Kidney (tissue), 14 donors: ENCODE measurements around the gene TXNL4A. TPM values are rescaled to one million over a fixed set of nuclear protein-coding genes. Genes with fewer than 3 reads are reported as not detected.

Experiments
- DNase-seq, 5 donors: peaks; one replicate each; pipeline ENCODE4 v3.0.0-alpha.2; 2013 to 2020
- FAIRE-seq: peaks from 2 replicates; lab custom pipeline; 2012; peaks lifted over from hg19 to GRCh38; lab: Jason Lieb, UNC
- H3K27ac ChIP-seq, 2 donors: one replicate each; pipeline ENCODE4 v1.7.0; 2013; ENCODE audit warnings: low read depth in 2 of 2, low read length in 2 of 2, inconsistent platforms in 1 of 2
- H3K27me3 ChIP-seq: one replicate; pipeline ENCODE4 v1.7.1; 2013; ENCODE audit warnings: low read length, inconsistent platforms; ENCODE audit not compliant: control insufficient read depth, insufficient read depth
- H3K36me3 ChIP-seq, 3 donors: one replicate each; pipeline versions ENCODE4 v1.7.0 to v1.7.1; 2013; ENCODE audit warnings: low read length in 3 of 3, control low read depth in 1 of 3, inconsistent platforms in 1 of 3; ENCODE audit not compliant: insufficient read depth in 3 of 3, control insufficient read depth in 2 of 3
- H3K4me1 ChIP-seq, 3 donors: one replicate each; pipeline versions ENCODE4 v1.7.0 to v1.7.1; 2013; ENCODE audit warnings: low read length in 3 of 3, inconsistent platforms in 1 of 3, low read depth in 1 of 3; ENCODE audit not compliant: control insufficient read depth in 2 of 3, insufficient read depth in 2 of 3
- H3K4me3 ChIP-seq, 3 donors: one replicate each; pipeline versions ENCODE4 v1.7.0 to v1.8.1; 2013; ENCODE audit warnings: low read length in 3 of 3, control low read depth in 1 of 3, inconsistent platforms in 1 of 3
- H3K9ac ChIP-seq, 3 donors: one replicate each; pipeline versions ENCODE4 v1.7.0 to v1.7.1; 2013; ENCODE audit warnings: low read length in 3 of 3, control low read depth in 1 of 3, inconsistent platforms in 1 of 3
- H3K9me3 ChIP-seq, 3 donors: one replicate each; pipeline versions ENCODE4 v1.7.0 to v1.7.1; 2013; ENCODE audit warnings: low read length in 3 of 3, control low read depth in 1 of 3, inconsistent platforms in 1 of 3; ENCODE audit not compliant: control insufficient read depth in 2 of 3, insufficient read depth in 1 of 3
- intact Hi-C: fragments of 100-400 bp; cut with DNase I; formaldehyde crosslinking; loops from one replicate; pipeline ENCODE4 v1.11.1; 2022
- polyA plus RNA-seq: library from polyadenylated mRNA; stranded (reverse); fragments of 350-450 nt; fragmentation: Illumina TruSeq; extraction: RNeasy Lipid Tissue Mini Kit (QIAGEN cat#74804); gene quantifications from one replicate; pipeline ENCODE4 v1.2.3, GENCODE V29; 2014; ENCODE audit warnings: low read depth, low replicate concordance; ENCODE audit not compliant: insufficient read depth
- total RNA-seq: library from RNA; stranded (reverse); fragmentation: NEBNext Ultra II Directional; extraction: Animal tissue kit (Norgen Biotek cat#: 25700); gene quantifications from one replicate; pipeline ENCODE4 v1.2.1, GENCODE V29; 2021
- TF ChIP-seq, protein P1 (sequence below): IDR thresholded peaks from 3 replicates; pipeline ENCODE4 v1.5.1; 2012; ENCODE audit warnings: mild to moderate bottlenecking, moderate library complexity, borderline replicate concordance; ENCODE audit not compliant: insufficient read depth; ENCODE audit errors: extremely low read depth
- donor health status: control.
- donor health status: control.
- donor health status: control.
- donor health status: control.
- donor health status: control.
- donor health status: DM: yes; HTN: yes; CAD: no.
- donor health status: Normal renal cell carcinoma (clear cell type).

Gene TXNL4A
- total and polyA plus RNA-seq, 2 donors from 2014 or later = 76.7 to 178 TPM

DNA sequence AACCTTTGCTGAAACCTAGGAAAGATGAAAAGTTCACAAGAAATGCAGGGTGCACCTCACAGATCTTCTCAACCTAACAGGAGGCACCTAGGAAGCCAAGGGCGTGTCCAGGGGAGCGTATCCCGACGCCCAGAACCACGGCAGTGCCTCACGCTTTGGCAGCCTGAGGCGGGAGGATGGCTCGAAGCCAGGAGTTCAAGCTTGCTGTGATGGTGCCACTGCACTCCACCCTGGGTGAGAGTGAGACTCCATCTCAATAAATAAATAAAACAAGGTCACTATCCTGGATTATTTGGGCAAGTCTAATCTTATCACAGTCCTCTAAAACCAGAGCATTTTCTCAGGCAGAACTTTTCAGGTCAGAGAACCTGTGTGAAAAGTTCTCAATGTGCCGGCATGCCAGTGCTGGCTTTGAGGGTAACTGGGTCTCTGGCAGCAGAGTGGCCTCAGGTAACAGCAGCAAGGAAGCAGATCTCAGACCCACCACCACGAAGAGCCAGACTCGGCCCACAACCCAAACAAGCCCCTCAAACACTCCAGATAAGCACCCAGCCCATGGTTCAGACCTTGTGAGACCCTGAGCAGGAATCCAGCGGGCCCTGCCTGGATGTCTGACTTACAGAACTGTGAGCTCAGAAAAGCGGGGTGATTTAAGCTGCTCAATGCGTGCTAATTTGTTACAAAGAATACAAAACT is 12.2 kb downstream of the TXNL4A start:
- intact Hi-C loops = no loop called here
- DNase-seq = no peak
- H3K27ac ChIP-seq = no peak overlapping the region
- TF ChIP-seq, protein P1, sequence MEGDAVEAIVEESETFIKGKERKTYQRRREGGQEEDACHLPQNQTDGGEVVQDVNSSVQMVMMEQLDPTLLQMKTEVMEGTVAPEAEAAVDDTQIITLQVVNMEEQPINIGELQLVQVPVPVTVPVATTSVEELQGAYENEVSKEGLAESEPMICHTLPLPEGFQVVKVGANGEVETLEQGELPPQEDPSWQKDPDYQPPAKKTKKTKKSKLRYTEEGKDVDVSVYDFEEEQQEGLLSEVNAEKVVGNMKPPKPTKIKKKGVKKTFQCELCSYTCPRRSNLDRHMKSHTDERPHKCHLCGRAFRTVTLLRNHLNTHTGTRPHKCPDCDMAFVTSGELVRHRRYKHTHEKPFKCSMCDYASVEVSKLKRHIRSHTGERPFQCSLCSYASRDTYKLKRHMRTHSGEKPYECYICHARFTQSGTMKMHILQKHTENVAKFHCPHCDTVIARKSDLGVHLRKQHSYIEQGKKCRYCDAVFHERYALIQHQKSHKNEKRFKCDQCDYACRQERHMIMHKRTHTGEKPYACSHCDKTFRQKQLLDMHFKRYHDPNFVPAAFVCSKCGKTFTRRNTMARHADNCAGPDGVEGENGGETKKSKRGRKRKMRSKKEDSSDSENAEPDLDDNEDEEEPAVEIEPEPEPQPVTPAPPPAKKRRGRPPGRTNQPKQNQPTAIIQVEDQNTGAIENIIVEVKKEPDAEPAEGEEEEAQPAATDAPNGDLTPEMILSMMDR = no peak
- peaks cover 2 to 25% (median 5%) of the 10 kb centered on the region in 3 donors for H3K36me3 ChIP-seq
- H3K4me3 ChIP-seq = no peak overlapping the region
- H3K9ac ChIP-seq = no peak overlapping the region
- FAIRE-seq = no peak
- H3K9me3 ChIP-seq = no peaks in the 10 kb centered on the region
- no peaks in the 10 kb centered on the region for H3K27me3 ChIP-seq
- H3K4me1 ChIP-seq = peaks cover 0 to 2% (median 0%) of the 10 kb centered on the region in 3 donors

DNA sequence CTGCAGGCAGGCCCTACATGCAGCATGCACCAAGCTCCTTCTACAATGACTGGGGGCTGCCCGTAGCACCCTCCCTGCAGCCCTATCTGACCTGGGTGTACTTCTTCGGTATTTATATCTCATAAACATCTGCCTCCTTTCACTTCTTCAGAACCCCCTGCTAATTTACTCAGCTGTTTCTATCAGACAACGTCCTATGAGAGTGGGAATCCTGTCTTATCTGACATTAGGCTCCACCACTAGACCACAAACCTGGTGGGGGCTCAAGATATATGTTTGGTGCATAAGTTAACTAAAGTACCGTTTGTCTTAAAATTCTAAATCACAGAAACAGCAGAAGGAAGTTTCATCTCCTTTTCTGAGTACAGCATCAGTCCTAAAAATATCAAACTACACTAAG is 13.3 kb downstream of the TXNL4A start:
- intact Hi-C loops = no loop called here
- TF ChIP-seq, protein P1 = no peak
- Histone ChIP-seq H3K4me3 (no peak overlapping the region), H3K27me3 (no peaks in the 10 kb centered on the region), H3K36me3 (peaks cover 2 to 34% (median 12%) of the 10 kb centered on the region in 3 donors), H3K4me1 (no peaks in the 10 kb centered on the region), H3K9me3 (no peaks in the 10 kb centered on the region), H3K27ac (no peak overlapping the region), H3K9ac (no peak overlapping the region)
- FAIRE-seq = no peak
- no peak for DNase-seq

DNA sequence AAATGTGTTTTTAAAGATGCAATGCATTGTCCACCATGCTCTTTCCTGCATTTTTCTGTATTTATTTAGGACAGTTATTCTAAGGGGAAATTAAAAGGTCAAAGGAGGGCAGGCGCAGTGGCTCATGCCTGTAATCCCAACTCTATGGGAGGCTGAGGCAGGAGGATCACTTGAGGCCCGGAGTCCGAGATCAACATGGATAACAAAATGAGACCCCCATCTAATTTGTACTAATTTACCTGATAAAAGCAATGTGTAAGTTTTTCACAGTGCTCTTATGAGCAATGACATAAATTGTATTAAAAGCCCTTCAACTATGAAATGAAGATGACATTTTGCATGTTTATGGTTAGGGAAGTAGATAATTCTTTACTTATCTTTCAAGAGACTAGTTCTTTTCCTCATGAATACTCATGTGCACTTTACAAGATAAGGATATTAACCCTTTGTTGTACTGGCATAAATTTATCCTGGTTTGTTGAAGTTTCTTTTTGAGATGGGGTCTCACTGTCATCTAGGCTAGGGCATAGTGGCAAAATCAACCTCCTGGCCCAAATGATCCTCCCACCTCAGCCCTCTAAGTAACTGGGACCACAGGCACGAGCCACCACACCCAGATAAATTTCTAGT is 14.2 kb downstream of the TXNL4A start:
- Histone ChIP-seq H3K9ac (no peak overlapping the region), H3K4me3 (no peak overlapping the region), H3K4me1 (no peaks in the 10 kb centered on the region), H3K36me3 (peaks cover 2 to 35% (median 12%) of the 10 kb centered on the region in 3 donors), H3K27ac (no peak overlapping the region), H3K27me3 (no peaks in the 10 kb centered on the region), H3K9me3 (no peaks in the 10 kb centered on the region)
- intact Hi-C loops = no loop called here
- TF ChIP-seq, protein P1 = no peak
- DNase-seq (no peak), FAIRE-seq (no peak)
